Globus pallidus (tissue), 1 donor: ENCODE data around the gene DMAP1.

ENCODE experiments used
- DNase-seq: peaks from one replicate; pipeline ENCODE4 v3.0.0-alpha.2; 2015; ENCODE audit warnings: low spot score

DMAP1 gene

GRCh38 chr1:44228218-44228617 lies 14.9 kb downstream of the DMAP1 start:
- DNase-seq: no peak

GRCh38 chr1:44229435-44230167 lies 16.3 kb downstream of the DMAP1 start:
- DNase-seq: no peak

- no peak for DNase-seq
These were observed 17.5 kb downstream of the DMAP1 start for GRCh38 chr1:44230796-44231195.

GRCh38 chr1:44233593-44233992 lies 20.3 kb downstream of the DMAP1 start:
- DNase-seq: no peak

GRCh38 chr1:44235808-44236207 lies 22.5 kb downstream of the DMAP1 start:
- DNase-seq: no peak

GRCh38 chr1:44236490-44237272 lies 23.4 kb downstream of the DMAP1 start:
- DNase-seq: no peak

GRCh38 chr1:44237721-44238457 lies 24.6 kb downstream of the DMAP1 start:
- DNase-seq: no peak

GRCh38 chr1:44238660-44239059 lies 25.4 kb downstream of the DMAP1 start:
- DNase-seq: no peak

- DNase-seq: no peak
These were observed 26.2 kb downstream of the DMAP1 start for GRCh38 chr1:44239331-44239960.

GRCh38 chr1:44239961-44240371 lies 26.7 kb downstream of the DMAP1 start:
- DNase-seq: peak; percentile 17

GRCh38 chr1:44240802-44241671 lies 27.8 kb downstream of the DMAP1 start:
- DNase-seq: peak; percentile 13

- DNase-seq: peak; percentile 16
These were observed 29.5 kb downstream of the DMAP1 start for GRCh38 chr1:44242746-44243145.

GRCh38 chr1:44243782-44244495 lies 30.7 kb downstream of the DMAP1 start:
- DNase-seq: no peak

GRCh38 chr1:44244986-44245385 lies 31.7 kb downstream of the DMAP1 start:
- DNase-seq: no peak

GRCh38 chr1:44246806-44247205 lies 33.5 kb downstream of the DMAP1 start:
- no peak for DNase-seq

- no peak for DNase-seq
These were observed 36.3 kb downstream of the DMAP1 start for GRCh38 chr1:44249543-44249942.

- no peak for DNase-seq
These were observed 37.0 kb downstream of the DMAP1 start for GRCh38 chr1:44250068-44250781.

- DNase-seq: no peak
These were observed 38.2 kb downstream of the DMAP1 start for GRCh38 chr1:44251486-44251885.

GRCh38 chr1:44251989-44252671 lies 38.9 kb downstream of the DMAP1 start:
- no peak for DNase-seq
